LNCaP clone FGC (cell line): ENCODE results near the gene C1GALT1C1L.
A peak's percentile ranks its signal among the peaks of the same experiment; 100 is the strongest.

ENCODE experiments used
- DNase-seq: peaks from one replicate; pipeline ENCODE4 v3.0.0-alpha.2; 2011; ENCODE audit warnings: low read depth
- H3K4me3 ChIP-seq: 2 replicates; pipeline ENCODE4 v1.5.1; 2011; ENCODE audit warnings: mild to moderate bottlenecking, low read depth, low read length, control low read depth
- CTCF ChIP-seq: IDR thresholded peaks from 2 replicates; pipeline ENCODE4 v1.5.1; 2012; ENCODE audit warnings: mild to moderate bottlenecking; ENCODE audit not compliant: control insufficient read depth, insufficient read depth; ENCODE audit errors: extremely low read depth

The C1GALT1C1L gene

GRCh38 chr2:43676322-43677050 lies at the start of gene C1GALT1C1L:
Gene C1GALT1C1L, minus strand, starts transcription at chr2:43676429. Its CDS starts 107 bp downstream, at chr2:43676322.
- H3K4me3 ChIP-seq: peak within 1 kb of the TSS; percentile 18; the same call in 1 of the 2 replicates
- TF ChIP-seq CTCF: no peak
- no peak for DNase-seq

GRCh38 chr2:43725711-43726246 lies 49.5 kb upstream of the C1GALT1C1L start:
- TF ChIP-seq CTCF: no peak
- no peak for DNase-seq
- H3K4me3 ChIP-seq: no peak overlapping the region

- DNase-seq: no peak
- no peak overlapping the region for H3K4me3 ChIP-seq
- TF ChIP-seq CTCF: no peak
Observed at GRCh38 chr2:43724728-43725526, 48.7 kb upstream of the C1GALT1C1L start.

GRCh38 chr2:43718530-43719124 lies 42.4 kb upstream of the C1GALT1C1L start:
- DNase-seq: no peak
- no peak overlapping the region for H3K4me3 ChIP-seq
- no peak for TF ChIP-seq CTCF

- no peak for DNase-seq
- no peak for TF ChIP-seq CTCF
- no peak overlapping the region for H3K4me3 ChIP-seq
Observed at GRCh38 chr2:43717322-43717721, 41.1 kb upstream of the C1GALT1C1L start.

- DNase-seq: no peak
- TF ChIP-seq CTCF: no peak
- no peak overlapping the region for H3K4me3 ChIP-seq
Observed at GRCh38 chr2:43715300-43716098, 39.3 kb upstream of the C1GALT1C1L start.
